Endothelial cell (in vitro differentiated cells): Measurements from ENCODE around the gene AASDHPPT. TPM values are rescaled to one million over a fixed set of nuclear protein-coding genes. Genes with fewer than 3 reads are reported as not detected.
"Not testable (repeated sequence)": the region's sequence is repeated elsewhere in the genome, so short reads cannot be mapped to it uniquely, and the experiment has no call there.

Experiments used
- DNase-seq: peaks from one replicate; pipeline ENCODE4 v3.0.0; 2021; ENCODE audit warnings: low spot score
- H3K27ac Mint-ChIP-seq: one replicate; pipeline ENCODE4 v1.8.0; 2021; ENCODE audit warnings: mixed read lengths, inconsistent platforms; ENCODE audit not compliant: unreplicated experiment
- H3K27me3 Mint-ChIP-seq: one replicate; pipeline ENCODE4 v1.8.0; 2021; ENCODE audit warnings: mild to moderate bottlenecking, moderate library complexity, mixed read lengths, inconsistent platforms; ENCODE audit not compliant: unreplicated experiment
- H3K36me3 Mint-ChIP-seq: one replicate; pipeline ENCODE4 v1.8.0; 2021; ENCODE audit warnings: mild to moderate bottlenecking, low read depth, mixed read lengths, inconsistent platforms; ENCODE audit not compliant: unreplicated experiment
- H3K4me1 Mint-ChIP-seq: one replicate; pipeline ENCODE4 v1.8.0; 2021; ENCODE audit warnings: mild to moderate bottlenecking, mixed read lengths, inconsistent platforms; ENCODE audit not compliant: unreplicated experiment
- H3K4me3 Mint-ChIP-seq: one replicate; pipeline ENCODE4 v1.8.0; 2021; ENCODE audit warnings: mild to moderate bottlenecking, mixed read lengths, inconsistent platforms; ENCODE audit not compliant: unreplicated experiment
- H3K9me3 Mint-ChIP-seq: one replicate; pipeline ENCODE4 v1.8.0; 2021; ENCODE audit warnings: mixed read lengths, inconsistent platforms; ENCODE audit not compliant: unreplicated experiment
- total RNA-seq: library from RNA; stranded (reverse); fragmentation: NEBNext Ultra II Directional; extraction: Animal tissue kit (Norgen Biotek cat#: 25700); gene quantifications from one replicate; pipeline ENCODE4 v1.2.1, GENCODE V29; 2021; ENCODE audit not compliant: unreplicated experiment
- TF ChIP-seq, protein P1 (sequence below): fragments of 200-600 bp; sonication (generic); IDR thresholded peaks from one replicate; pipeline ENCODE4 v1.5.0; 2021; ENCODE audit warnings: antibody characterized with exemption; ENCODE audit not compliant: unreplicated experiment

AASDHPPT gene
- total RNA-seq, 1 donor from 2014 or later = 26.7 TPM

DNA sequence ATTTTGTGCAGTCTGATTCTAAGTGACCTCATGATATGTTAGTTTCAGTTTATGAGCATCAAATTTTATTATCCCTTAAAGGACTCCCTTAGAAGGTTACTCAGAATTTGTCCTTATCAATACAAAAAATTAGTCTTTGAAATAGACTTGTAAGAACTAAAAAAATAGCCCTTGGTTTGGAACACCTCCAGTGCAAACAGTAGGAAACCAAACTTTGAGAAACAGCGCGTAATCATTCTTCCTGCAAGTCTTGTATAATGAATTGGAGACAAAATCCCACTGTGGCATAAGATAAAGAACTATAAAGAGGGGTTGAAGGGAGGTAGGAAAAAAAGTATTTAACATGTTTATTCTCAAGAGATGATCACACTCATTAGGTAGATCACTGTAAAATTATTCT is 44.6 kb upstream of the AASDHPPT start:
- peaks cover 10% of the 10 kb centered on the region for H3K4me1 Mint-ChIP-seq
- no peak overlapping the region for H3K4me3 Mint-ChIP-seq
- TF ChIP-seq, protein P1, sequence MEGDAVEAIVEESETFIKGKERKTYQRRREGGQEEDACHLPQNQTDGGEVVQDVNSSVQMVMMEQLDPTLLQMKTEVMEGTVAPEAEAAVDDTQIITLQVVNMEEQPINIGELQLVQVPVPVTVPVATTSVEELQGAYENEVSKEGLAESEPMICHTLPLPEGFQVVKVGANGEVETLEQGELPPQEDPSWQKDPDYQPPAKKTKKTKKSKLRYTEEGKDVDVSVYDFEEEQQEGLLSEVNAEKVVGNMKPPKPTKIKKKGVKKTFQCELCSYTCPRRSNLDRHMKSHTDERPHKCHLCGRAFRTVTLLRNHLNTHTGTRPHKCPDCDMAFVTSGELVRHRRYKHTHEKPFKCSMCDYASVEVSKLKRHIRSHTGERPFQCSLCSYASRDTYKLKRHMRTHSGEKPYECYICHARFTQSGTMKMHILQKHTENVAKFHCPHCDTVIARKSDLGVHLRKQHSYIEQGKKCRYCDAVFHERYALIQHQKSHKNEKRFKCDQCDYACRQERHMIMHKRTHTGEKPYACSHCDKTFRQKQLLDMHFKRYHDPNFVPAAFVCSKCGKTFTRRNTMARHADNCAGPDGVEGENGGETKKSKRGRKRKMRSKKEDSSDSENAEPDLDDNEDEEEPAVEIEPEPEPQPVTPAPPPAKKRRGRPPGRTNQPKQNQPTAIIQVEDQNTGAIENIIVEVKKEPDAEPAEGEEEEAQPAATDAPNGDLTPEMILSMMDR = no peak
- no peaks in the 10 kb centered on the region for H3K36me3 Mint-ChIP-seq
- H3K9me3 Mint-ChIP-seq = no peaks in the 10 kb centered on the region
- H3K27me3 Mint-ChIP-seq = peaks cover 2% of the 10 kb centered on the region
- no peak for DNase-seq
- no peak overlapping the region for H3K27ac Mint-ChIP-seq

DNA sequence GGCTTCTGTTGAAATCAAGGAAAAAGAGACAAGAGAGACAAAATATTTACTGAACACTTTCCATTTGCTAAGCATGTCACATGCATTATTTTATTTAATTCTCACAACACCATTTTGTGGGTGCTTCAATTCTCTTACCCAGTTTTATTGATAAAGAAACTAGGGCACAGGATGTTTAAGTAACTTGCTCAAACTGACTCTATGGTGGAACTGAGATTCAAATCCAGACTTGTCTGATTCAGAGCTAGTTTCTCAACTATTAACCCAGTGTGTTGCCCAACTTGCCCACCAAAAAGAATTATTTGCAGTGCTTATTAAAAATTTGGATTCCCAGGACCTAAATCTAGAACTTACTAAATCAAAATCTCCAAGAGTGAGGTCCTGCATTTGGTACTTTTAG is 33.9 kb upstream of the AASDHPPT start:
- DNase-seq = no peak
- no peaks in the 10 kb centered on the region for H3K36me3 Mint-ChIP-seq
- no peaks in the 10 kb centered on the region for H3K27me3 Mint-ChIP-seq
- H3K4me3 Mint-ChIP-seq = no peak overlapping the region
- H3K9me3 Mint-ChIP-seq = no peaks in the 10 kb centered on the region
- H3K27ac Mint-ChIP-seq = no peak overlapping the region
- H3K4me1 Mint-ChIP-seq = no peaks in the 10 kb centered on the region
- TF ChIP-seq, protein P1 = no peak

DNA sequence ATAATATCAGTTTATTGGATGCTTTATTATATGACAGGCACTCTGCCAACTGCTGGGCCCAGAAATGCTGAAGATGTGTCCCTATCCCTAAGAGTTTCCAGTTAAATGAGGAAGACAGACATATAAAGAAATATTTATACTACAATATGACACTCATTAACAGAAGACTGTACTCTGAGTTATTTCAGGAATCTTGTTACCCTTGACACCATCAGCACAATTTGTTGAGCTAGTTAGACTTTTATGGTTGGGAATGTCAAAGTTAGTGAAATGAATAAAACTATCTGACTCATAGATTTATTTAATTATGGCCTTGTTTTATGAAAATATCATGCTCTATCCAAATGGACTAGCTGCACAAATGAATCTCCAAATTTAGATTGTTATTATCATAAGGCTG is 29.8 kb upstream of the AASDHPPT start:
- Mint-ChIP-seq H3K4me1 (no peaks in the 10 kb centered on the region), H3K4me3 (no peak overlapping the region), H3K27ac (no peak overlapping the region), H3K9me3 (no peaks in the 10 kb centered on the region), H3K27me3 (no peaks in the 10 kb centered on the region), H3K36me3 (no peaks in the 10 kb centered on the region)
- TF ChIP-seq, protein P1 = no peak
- DNase-seq = no peak

DNA sequence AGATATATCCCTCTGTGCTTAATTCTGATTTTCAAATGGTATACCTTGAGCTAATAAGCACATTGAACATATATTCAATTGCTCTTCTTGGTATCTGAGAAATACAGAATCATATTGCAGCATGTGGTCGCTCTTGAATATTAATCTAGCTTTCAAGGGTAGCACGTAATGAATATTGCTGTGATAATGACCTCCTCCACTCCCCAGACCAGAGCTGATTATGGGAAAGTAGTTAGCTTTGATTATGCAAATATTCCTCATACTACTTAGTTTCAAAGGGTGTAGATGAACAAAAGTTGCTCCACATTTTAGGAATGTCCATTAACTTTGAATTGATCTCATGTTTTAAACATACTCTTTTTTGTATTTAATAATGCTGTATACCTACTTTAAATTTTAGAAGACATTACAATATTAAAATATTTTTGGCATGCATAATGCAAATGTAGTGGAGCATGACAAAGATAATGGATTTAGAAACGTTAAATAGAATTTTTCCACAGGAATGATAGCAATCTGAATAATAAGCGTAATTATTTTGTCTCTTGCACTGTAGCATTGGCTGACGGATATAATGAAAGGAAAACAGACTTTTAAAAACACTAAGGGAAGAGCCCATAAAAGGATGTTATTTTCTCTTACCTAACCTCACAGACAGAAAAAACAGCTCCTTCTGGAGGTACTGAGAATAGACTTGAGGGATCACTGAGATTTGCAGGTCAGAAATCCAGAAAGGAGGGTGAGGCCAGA is 27.6 kb upstream of the AASDHPPT start:
- no peaks in the 10 kb centered on the region for H3K27me3 Mint-ChIP-seq
- H3K36me3 Mint-ChIP-seq = no peaks in the 10 kb centered on the region
- TF ChIP-seq, protein P1 = no peak
- no peak overlapping the region for H3K27ac Mint-ChIP-seq
- no peak overlapping the region for H3K4me3 Mint-ChIP-seq
- no peak for DNase-seq
- no peaks in the 10 kb centered on the region for H3K9me3 Mint-ChIP-seq
- H3K4me1 Mint-ChIP-seq = no peaks in the 10 kb centered on the region

DNA sequence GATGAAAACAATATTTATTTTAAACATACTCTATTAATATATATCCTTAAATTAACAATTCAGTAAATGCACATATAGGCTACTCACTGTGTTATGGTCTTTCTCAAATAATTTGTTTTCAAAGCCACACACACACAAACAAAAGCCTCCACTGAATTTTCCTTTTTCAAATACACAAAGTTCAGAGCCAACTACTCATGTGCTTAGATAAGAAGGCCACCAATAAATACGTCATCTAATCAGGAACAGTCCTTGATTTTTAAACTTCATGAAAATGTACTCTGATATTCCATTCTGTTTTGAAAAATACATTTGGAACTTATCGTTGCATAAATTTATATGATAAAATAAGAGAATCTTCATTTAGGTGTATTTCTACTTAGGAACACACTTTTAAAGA is 26.4 kb upstream of the AASDHPPT start:
- Mint-ChIP-seq H3K27me3 (no peaks in the 10 kb centered on the region), H3K9me3 (no peaks in the 10 kb centered on the region), H3K36me3 (no peaks in the 10 kb centered on the region), H3K4me3 (no peak overlapping the region), H3K4me1 (no peaks in the 10 kb centered on the region), H3K27ac (no peak overlapping the region)
- no peak for DNase-seq
- TF ChIP-seq, protein P1 = no peak

DNA sequence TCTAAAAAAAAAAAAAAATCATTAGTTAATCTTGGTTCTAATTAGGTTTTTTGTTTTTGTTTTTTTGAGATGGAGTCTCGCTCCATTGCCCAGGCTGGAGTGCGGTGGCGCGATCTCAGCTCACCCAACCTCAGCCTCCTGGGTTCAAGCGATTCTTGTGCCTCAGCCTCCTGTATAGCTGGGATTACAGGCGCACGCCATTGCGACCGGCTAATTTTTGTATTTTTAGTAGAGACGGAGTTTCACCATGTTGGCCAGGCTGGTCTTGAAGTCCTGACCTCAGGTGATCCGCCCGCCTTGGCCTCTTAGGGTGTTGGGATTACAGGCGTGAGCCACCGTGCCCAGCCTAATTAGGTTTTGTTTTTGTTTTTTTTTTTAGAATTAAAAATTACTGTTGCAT is 19.1 kb upstream of the AASDHPPT start:
- H3K27ac Mint-ChIP-seq, DNase-seq, H3K4me1 Mint-ChIP-seq, H3K9me3 Mint-ChIP-seq, H3K4me3 Mint-ChIP-seq, H3K36me3 Mint-ChIP-seq, H3K27me3 Mint-ChIP-seq: not testable (repeated sequence)
